Loucy (cell line): ENCODE data around the gene FLNA.

Experiments used
- H2AFZ ChIP-seq: fragments of 200-600 bp; sonication (generic); 2 replicates; pipeline ENCODE4 v1.6.0; 2016; ENCODE audit warnings: antibody characterized with exemption, mild to moderate bottlenecking, low read length, moderate library complexity
- H3F3A ChIP-seq: fragments of 200-600 bp; 2 replicates; pipeline ENCODE4 v1.6.0; 2016; ENCODE audit warnings: antibody characterized with exemption, low read depth, mild to moderate bottlenecking
- H3K27me3 ChIP-seq: fragments of 200-600 bp; sonication (generic); 2 replicates; pipeline ENCODE4 v1.6.1; 2014; ENCODE audit warnings: low read length, mild to moderate bottlenecking; ENCODE audit not compliant: insufficient read depth, poor library complexity, severe bottlenecking
- H3K36me3 ChIP-seq: fragments of 200-600 bp; sonication (generic); 2 replicates; pipeline ENCODE4 v1.6.1; 2016; ENCODE audit warnings: low read length; ENCODE audit not compliant: insufficient read depth
- H3K4me1 ChIP-seq: fragments of 200-600 bp; sonication (generic); 2 replicates; pipeline ENCODE4 v1.5.1; 2014; ENCODE audit warnings: low read length, mild to moderate bottlenecking; ENCODE audit not compliant: insufficient read depth, poor library complexity, severe bottlenecking
- H3K4me2 ChIP-seq: fragments of 200-600 bp; sonication (generic); 2 replicates; pipeline ENCODE4 v1.6.0; 2014; ENCODE audit warnings: antibody characterized with exemption, low read length, low read depth, mild to moderate bottlenecking; ENCODE audit not compliant: poor library complexity, severe bottlenecking
- H3K4me3 ChIP-seq: fragments of 200-600 bp; sonication (generic); 2 replicates; pipeline ENCODE4 v1.5.1; 2014; ENCODE audit warnings: low read length, mild to moderate bottlenecking, mixed read lengths; ENCODE audit not compliant: poor library complexity, severe bottlenecking
- H3K79me2 ChIP-seq: fragments of 200-600 bp; sonication (generic); 2 replicates; pipeline ENCODE4 v1.6.1; 2014; ENCODE audit warnings: low read length; ENCODE audit not compliant: insufficient read depth
- H3K9ac ChIP-seq: fragments of 200-600 bp; sonication (generic); 2 replicates; pipeline ENCODE4 v1.6.0; 2014; ENCODE audit warnings: mild to moderate bottlenecking, low read depth, low read length, moderate library complexity; ENCODE audit not compliant: poor library complexity, severe bottlenecking
- H3K9me2 ChIP-seq: fragments of 200-600 bp; sonication (generic); replicated peaks from 2 replicates; pipeline ENCODE4 v1.6.1; 2016; ENCODE audit warnings: low read depth, low read length, mixed read lengths
- H3K9me3 ChIP-seq: fragments of 200-600 bp; sonication (generic); 2 replicates; pipeline ENCODE4 v1.6.1; 2014; ENCODE audit warnings: mild to moderate bottlenecking, antibody characterized with exemption, low read length, low read depth; ENCODE audit not compliant: insufficient read depth
- H4K20me1 ChIP-seq: fragments of 200-600 bp; sonication (generic); 2 replicates; pipeline ENCODE4 v1.6.0; 2014; ENCODE audit warnings: antibody characterized with exemption, low read length, mild to moderate bottlenecking; ENCODE audit not compliant: insufficient read depth, poor library complexity, severe bottlenecking
- EZH2phosphoT487 ChIP-seq: fragments of 200-600 bp; IDR thresholded peaks from 2 replicates; pipeline ENCODE4 v1.6.1; 2018; ENCODE audit warnings: antibody characterized with exemption, mild to moderate bottlenecking, moderate library complexity, borderline replicate concordance
- TF ChIP-seq, protein P1 (sequence below): fragments of 200-600 bp; sonication (generic); conservative IDR thresholded peaks from 2 replicates; pipeline ENCODE4 v1.5.1; 2014; ENCODE audit warnings: mild to moderate bottlenecking, antibody characterized with exemption, low read length

The FLNA gene

DNA sequence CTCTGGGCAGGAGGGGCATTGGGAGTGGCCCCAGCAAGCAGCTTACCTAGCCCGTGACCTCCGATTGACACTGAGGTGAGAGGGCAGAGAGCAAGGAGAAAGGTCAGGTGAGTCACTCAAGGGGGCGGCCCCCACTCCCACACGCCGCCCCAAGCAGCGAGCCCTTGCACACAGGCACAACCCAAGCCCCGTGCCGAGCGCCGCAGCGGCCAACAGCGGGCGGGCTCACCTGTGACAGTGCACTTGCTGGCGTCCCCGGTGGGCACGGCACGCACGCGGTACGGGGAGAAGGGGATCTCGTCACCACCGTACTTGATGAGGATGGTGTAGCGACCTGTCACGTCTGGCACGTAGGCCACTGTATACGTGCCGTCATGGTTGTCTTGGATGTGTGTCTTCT, 17.2 kb downstream of the FLNA start:
- Histone ChIP-seq H3K9me3 (no peaks in the 10 kb centered on the region), H3K27me3 (no peaks in the 10 kb centered on the region), H3K36me3 (peaks cover 90% of the 10 kb centered on the region; the same call in 1 of the 2 replicates), H3K9ac (no peak overlapping the region), H4K20me1 (peaks cover 10% of the 10 kb centered on the region), H3K79me2 (peaks cover 8% of the 10 kb centered on the region; the same call in 1 of the 2 replicates), H3K4me3 (no peak overlapping the region), H2AFZ (no peak overlapping the region), H3K9me2 (no peaks in the 10 kb centered on the region), H3K4me2 (no peak overlapping the region), H3F3A (no peaks in the 10 kb centered on the region), H3K4me1 (no peaks in the 10 kb centered on the region)
- no peak for TF ChIP-seq EZH2phosphoT487
- TF ChIP-seq, protein P1, sequence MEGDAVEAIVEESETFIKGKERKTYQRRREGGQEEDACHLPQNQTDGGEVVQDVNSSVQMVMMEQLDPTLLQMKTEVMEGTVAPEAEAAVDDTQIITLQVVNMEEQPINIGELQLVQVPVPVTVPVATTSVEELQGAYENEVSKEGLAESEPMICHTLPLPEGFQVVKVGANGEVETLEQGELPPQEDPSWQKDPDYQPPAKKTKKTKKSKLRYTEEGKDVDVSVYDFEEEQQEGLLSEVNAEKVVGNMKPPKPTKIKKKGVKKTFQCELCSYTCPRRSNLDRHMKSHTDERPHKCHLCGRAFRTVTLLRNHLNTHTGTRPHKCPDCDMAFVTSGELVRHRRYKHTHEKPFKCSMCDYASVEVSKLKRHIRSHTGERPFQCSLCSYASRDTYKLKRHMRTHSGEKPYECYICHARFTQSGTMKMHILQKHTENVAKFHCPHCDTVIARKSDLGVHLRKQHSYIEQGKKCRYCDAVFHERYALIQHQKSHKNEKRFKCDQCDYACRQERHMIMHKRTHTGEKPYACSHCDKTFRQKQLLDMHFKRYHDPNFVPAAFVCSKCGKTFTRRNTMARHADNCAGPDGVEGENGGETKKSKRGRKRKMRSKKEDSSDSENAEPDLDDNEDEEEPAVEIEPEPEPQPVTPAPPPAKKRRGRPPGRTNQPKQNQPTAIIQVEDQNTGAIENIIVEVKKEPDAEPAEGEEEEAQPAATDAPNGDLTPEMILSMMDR: no peak

DNA sequence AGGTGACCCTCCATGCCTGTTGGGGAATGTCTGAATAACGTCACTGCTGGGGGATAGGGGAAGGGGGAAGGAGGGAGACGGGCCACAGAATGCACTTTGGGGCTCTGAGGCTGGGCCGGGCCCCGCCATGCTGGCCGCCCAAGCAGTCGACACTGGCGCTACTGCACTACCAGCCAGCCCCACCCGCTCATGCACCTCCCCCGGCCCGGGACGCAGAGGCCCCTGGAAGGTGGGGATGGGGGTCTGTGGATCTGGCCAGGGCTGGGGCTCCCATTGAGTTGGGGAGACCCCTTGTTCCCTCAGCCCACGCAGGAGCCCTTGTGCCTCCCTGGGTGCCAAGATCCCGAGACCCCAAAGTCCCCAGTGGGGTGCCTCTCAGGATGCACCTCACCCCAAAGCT, 17.8 kb downstream of the FLNA start:
- Histone ChIP-seq H3K79me2 (peaks cover 8% of the 10 kb centered on the region; the same call in 1 of the 2 replicates), H3K36me3 (peaks cover 90% of the 10 kb centered on the region; the same call in 1 of the 2 replicates), H3K9me2 (no peaks in the 10 kb centered on the region), H4K20me1 (peaks cover 10% of the 10 kb centered on the region), H3K9ac (no peak overlapping the region), H2AFZ (no peak overlapping the region), H3K27me3 (no peaks in the 10 kb centered on the region), H3K4me1 (no peaks in the 10 kb centered on the region), H3K4me2 (no peak overlapping the region), H3F3A (no peaks in the 10 kb centered on the region), H3K4me3 (no peak overlapping the region), H3K9me3 (no peaks in the 10 kb centered on the region)
- no peak for TF ChIP-seq EZH2phosphoT487
- TF ChIP-seq, protein P1: no peak

DNA sequence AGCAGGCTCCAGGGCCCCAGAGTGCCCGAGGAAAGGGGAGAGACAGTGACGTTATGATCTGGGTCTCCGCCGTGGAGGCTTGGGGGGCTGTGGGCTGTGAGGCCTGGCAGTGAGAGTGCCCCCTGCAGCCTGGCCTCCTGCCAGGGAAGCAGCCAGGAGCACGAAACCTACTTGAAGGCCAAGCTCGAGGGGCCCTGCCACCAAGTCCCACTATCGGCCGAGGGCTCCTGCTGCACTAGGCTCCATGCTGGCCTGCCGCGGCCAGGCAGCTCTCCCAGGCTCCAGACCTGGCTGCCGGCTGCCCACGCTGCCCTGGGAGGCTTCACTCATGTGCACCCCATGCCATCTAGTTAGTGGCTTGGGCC, 18.7 kb downstream of the FLNA start:
- no peaks in the 10 kb centered on the region for H3K9me3 ChIP-seq
- H3K36me3 ChIP-seq: peaks cover 87% of the 10 kb centered on the region; the same call in 1 of the 2 replicates
- no peak overlapping the region for H3K4me2 ChIP-seq
- H3K9ac ChIP-seq: no peak overlapping the region
- H3K79me2 ChIP-seq: peaks cover 8% of the 10 kb centered on the region; the same call in 1 of the 2 replicates
- no peaks in the 10 kb centered on the region for H3K4me1 ChIP-seq
- no peaks in the 10 kb centered on the region for H3K9me2 ChIP-seq
- H3F3A ChIP-seq: no peaks in the 10 kb centered on the region
- H4K20me1 ChIP-seq: peaks cover 10% of the 10 kb centered on the region
- TF ChIP-seq, protein P1: no peak
- TF ChIP-seq EZH2phosphoT487: no peak
- H2AFZ ChIP-seq: no peak overlapping the region
- no peak overlapping the region for H3K4me3 ChIP-seq
- no peaks in the 10 kb centered on the region for H3K27me3 ChIP-seq
